Inflammatory macrophage treated with lipopolysaccharide for 4 hours (primary cell): Measurements from ENCODE around the gene HSPBAP1.
"Not testable (repeated sequence)": the region's sequence is repeated elsewhere in the genome, so short reads cannot be mapped to it uniquely, and the experiment has no call there.

ENCODE experiments used
- DNase-seq: peaks from one replicate; pipeline ENCODE4 v3.0.0-alpha.2; 2020

Gene HSPBAP1

DNA sequence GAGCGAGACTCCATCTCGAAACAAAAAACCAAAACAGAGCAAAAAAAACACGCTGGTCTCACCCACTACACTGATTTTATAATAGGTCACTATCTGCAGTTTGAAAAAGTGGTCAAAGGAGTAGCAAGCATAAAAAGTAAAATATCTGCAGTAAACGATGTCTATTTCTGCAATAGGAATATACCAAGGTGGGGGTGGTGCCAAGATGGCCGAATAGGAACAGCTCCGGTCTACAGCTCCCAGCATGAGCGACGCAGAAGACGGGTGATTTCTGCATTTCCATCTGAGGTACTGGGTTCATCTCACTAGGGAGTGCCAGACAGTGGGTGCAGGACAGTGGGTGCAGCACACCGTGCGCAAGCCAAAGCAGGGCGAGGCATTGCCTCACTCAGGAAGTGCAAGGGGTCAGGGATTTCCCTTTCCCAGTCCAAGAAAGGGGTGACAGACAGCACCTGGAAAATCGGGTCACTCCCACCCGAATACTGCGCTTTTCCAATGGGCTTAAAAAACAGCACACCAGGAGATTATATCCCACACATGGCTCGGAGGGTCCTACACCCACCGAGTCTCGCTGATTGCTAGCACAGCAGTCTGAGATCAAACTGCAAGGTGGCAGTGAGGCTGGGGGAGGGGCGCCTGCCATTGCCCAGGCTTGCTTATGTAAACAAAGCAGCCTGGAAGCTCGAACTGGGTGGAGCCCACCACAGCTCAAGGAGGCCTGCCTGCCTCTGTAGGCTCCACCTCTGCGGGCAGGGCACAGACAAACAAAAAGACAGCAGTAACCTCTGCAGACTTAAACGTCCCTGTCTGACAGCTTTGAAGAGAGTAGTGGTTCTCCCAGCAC, 60.7 kb downstream of the HSPBAP1 start:
- not testable (repeated sequence) for DNase-seq

DNA sequence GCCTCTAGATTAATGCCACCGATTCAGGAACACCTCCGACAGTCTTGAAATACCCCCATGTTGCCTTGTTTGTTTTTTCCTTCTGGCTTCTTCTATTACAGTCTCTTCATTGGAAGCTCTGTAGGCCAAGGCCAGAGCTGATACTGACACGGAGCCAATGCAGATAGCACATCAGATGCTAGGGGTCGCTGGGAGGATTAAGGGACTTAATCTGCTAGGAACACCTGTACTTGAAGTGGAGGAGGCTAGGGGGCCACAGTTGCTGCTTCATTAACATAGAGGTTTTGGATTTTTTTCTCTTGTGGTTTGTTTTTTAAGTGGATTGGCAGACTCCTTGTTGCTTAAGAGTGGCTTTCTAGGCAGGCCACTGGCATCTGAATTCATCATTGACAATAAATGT, 63.4 kb downstream of the HSPBAP1 start:
- no peak for DNase-seq

DNA sequence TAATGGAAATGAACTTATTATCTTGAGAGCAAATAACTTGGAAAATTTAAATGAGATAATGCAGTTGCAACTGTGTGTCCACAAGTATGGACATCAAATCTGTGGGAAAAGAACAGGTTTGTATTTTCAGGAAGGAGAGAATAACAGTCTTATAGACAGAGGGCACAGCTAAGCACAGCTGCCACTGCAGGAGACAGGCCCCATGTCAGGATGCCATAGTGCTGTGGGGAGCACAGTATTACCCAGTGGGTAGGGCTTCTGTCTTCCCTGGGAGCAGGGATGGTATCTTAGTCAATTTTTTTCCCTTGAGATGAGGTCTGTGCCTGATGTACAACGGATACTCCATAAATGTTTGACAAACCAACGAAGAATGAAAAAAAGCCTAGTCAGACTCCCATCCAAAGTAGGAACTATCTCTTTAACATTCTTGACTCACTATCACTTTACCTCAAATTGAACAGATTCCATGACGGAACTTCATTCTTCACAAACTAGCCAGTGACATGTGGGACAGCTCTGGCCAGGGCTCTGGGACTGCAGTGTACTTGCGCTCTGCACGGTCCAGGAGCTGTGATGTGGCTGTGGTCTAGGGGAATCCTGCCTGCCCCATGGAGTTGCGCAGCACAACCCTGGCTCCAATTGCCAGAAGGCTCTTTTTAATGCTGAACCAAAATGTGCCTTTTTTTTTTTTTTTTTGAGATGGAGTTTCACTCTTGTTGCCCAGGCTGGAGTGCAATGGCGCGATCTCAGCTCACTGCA, 64.7 kb downstream of the HSPBAP1 start:
- DNase-seq = no peak

DNA sequence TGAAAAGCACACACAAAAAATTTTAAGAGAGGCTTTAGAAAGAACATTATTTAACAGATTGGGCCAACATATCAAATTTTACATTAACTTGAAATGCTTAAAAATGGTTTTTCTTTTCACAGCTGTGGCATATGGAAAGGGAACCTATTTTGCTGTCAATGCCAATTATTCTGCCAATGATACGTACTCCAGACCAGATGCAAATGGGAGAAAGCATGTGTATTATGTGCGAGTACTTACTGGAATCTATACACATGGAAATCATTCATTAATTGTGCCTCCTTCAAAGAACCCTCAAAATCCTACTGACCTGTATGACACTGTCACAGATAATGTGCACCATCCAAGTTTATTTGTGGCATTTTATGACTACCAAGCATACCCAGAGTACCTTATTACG, 65.4 kb downstream of the HSPBAP1 start:
- no peak for DNase-seq

DNA sequence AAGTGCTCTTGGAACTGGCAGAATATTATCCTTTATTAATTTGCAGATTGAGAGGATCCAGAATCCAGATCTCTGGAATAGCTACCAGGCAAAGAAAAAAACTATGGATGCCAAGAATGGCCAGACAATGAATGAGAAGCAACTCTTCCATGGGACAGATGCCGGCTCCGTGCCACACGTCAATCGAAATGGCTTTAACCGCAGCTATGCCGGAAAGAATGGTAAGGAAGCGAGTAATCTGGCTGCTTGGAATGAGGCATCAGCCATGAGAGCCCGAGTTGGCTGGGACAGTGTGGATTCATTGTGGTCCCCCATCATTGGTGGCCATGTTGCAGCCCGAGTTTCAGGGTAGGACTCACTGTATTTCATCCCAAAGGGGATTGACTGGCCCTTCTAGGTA, 65.9 kb downstream of the HSPBAP1 start:
- DNase-seq = no peak

- no peak for DNase-seq
Observed at GRCh38 chr3:122727294-122727693, 66.3 kb downstream of the HSPBAP1 start.

DNA sequence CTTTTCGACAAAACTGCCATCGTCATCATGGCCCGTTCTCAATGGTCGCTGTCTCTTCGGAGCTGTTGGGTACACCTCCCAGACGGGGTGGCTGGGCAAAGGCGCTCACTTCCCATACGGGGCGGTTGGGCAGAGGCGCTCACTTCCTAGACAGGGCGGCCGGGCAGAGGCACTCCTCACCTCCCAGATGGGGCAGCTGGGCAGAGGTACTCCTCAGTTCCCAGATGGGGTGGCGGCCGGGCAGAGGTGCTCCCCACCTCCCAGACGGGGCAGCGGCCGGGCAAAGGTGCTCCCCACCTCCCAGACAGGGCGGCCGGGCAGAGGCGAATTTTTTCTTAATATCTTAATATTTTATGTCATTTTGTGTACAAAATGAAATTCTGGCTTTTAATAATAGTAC, 68.5 kb downstream of the HSPBAP1 start:
- DNase-seq = no peak

DNA sequence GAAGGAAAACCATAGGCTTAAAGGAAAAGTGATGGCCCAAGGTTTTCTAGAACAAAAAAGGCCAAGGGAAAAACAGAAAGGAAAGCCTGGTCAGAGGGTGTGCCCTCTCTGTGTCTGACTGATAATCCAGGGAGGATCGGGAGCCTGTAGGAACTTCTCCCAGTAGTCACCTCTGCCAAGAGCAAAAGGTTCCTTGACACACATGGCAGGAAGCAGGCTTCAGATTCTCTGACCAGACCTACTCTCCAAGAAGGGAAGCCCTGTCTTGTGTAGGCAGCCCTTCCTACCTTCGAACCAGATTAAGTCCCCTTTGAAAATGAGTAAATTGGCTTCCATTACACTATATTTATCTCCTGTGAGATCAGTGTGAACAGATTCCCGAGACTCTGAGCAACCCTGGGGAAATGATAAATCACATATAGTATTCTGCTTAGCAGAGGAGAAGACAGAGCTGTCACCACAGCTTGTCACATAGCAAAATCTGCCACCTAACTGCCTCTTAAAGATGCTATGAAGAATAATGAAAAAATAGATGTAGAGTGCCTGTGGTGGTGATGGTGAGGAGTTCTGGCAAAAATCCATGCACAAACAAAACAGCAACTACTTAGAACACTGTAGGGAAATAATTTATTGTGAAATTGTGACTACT, 74.2 kb downstream of the HSPBAP1 start:
- DNase-seq = no peak

- no peak for DNase-seq
Observed at GRCh38 chr3:122716667-122717066, 77.0 kb downstream of the HSPBAP1 start.

- DNase-seq = no peak
Observed at GRCh38 chr3:122714273-122714672, 79.4 kb downstream of the HSPBAP1 start.

- not testable (repeated sequence) for DNase-seq
Observed at GRCh38 chr3:122710616-122711251, 82.9 kb downstream of the HSPBAP1 start.

- DNase-seq = no peak
Observed at GRCh38 chr3:122705379-122705778, 88.3 kb downstream of the HSPBAP1 start.

DNA sequence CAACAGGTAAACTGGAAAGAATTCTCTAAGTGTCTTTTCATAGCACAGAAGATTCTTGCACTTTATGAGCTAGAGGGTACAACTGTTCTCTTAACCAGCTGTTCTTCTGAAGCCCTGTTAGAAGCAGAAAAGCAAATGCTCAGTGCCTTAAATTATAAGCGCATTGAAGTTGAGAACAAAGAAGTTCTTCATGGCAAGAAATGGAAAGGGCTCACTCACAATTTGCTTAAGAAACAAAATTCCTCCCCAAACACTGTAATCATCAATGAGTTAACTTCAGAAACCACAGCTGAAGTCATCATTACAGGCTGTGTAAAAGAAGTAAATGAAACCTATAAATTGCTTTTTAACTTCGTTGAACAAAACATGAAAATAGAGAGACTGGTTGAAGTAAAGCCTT, 93.4 kb downstream of the HSPBAP1 start:
- DNase-seq = no peak

GRCh38 chr3:122697952-122698620, 95.5 kb downstream of the HSPBAP1 start:
- DNase-seq = no peak

DNA sequence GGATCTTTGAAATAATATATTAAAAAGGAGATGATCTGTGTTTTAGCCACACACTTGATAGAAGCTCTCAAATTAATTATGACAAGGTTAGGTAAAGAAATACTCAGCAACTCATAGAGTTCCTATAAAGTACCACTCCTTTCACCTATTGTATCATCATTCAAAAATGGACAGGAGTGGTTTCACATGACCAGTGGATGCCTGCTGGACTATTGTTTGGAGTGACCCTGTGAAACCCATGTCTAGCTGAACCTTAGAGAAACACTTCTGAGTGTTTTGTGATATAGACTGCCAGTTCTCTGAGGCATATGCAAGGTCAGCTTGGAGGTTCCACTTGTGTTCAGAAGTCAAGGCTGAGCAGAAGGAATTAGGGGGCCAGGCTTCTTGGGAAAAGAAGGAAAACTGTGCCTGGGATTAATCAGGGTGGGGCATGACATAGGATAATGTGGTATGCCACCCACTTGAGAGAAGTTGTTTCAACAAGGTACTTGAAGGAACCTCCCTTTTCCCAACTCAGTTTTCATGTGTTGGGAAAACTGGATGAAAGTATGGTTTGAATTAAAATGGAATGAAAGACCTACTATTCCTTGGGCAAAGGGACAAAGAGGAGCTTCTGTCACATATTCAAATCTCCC, 97.6 kb downstream of the HSPBAP1 start:
- DNase-seq = no peak

- DNase-seq = no peak
Observed at GRCh38 chr3:122694966-122695365, 98.7 kb downstream of the HSPBAP1 start.

- no peak for DNase-seq
Observed at GRCh38 chr3:122692674-122693073, 101.0 kb downstream of the HSPBAP1 start.

DNA sequence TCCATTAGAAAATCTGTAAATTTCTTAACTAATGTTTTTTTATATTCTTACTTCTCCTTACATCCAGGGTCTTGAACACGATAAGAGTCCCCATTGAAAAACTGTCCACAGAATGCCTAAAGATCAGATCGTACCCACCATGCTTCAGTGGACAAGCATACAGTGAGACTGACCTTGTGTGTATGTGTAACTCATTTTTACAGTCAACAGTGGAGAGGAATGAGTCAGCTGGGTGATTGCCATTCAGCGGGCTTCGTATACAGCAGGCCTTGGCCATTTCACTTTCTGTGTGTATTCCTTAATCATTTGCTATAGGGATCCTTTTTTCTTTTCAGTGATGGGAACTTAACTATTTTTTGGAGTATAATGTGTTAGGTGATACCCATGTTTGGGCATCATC, 102.4 kb downstream of the HSPBAP1 start:
- no peak for DNase-seq

DNA sequence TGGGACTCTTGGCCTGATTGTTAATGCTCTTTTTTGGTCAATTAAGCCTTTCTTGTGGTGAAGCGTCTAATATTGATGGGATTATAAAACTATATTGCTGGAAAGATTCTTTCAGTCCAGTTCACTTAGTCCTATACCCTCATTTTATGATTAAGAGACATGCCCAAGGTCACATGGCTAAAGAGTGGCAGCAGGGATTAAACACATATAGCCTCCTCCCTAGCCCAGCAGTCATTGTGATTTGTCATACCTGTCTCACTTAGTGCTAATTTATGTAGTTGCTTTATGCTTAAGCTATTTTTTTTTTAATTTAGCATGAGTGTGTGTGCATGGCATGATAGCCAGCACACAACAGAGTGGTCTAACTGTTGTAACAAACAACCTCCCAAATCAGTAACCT, 103.5 kb downstream of the HSPBAP1 start:
- no peak for DNase-seq
